ENCODE results near the gene GPR55. TPM values are rescaled to one million over a fixed set of nuclear protein-coding genes. Genes with fewer than 3 reads are reported as not detected.

The GPR55 gene
- total RNA-seq, 1 experiment from 2014 or later: not detected

DNA sequence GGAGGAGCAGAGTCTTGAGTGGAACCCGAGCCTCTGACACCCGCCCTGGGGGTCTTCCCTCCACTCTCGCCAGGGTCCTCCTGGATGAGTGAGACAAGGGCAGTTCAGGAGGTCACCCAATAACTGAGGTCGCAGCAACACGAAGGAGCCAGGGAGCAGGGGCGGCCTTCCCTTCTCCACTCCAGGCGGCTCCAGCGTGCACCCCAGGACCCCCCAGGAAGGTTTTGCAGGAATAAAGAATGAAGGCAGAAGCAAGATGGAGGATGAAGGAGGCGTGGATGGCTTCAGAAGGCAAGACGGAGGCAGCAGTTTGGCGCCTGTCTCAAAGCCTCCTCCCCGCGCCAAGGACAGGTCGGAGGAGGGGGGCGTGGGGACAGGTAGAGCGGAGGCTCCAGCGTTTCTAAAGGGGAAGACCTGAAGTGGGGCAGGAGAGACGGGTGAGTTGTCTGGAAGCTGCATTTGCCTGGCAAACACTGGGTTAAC is 60.9 kb downstream of the GPR55 start:
- peak overlapping the region; percentile 76 for H3K18ac ChIP-seq (ENCODE audit: insufficient read length, low read depth, low read length)

More for the DNA sequence above, 60.9 kb downstream of the GPR55 start:
- peaks cover 19% of the 10 kb centered on the region; the same call in 1 of the 2 replicates for H3K4me1 ChIP-seq (ENCODE audit: insufficient read depth, low read length)
- H4K91ac ChIP-seq (ENCODE audit: insufficient read length, low read depth, low read length): no peak overlapping the region
- peaks cover 10% of the 10 kb centered on the region for H3K23me2 ChIP-seq (ENCODE audit: insufficient read length, low read depth, low read length, poor library complexity, severe bottlenecking)
- H2BK20ac ChIP-seq (ENCODE audit: low read depth, low read length, poor library complexity, severe bottlenecking): no peak overlapping the region
- peak overlapping the region; percentile 60 for H3K14ac ChIP-seq (ENCODE audit: insufficient read depth, low read length)
- no peak overlapping the region for H2BK5ac ChIP-seq (ENCODE audit: insufficient read length, low read length)
- H3K27ac ChIP-seq (ENCODE audit: insufficient read length, low read depth, low read length): peak overlapping the region; percentile 22
- H2BK15ac ChIP-seq (ENCODE audit: low read depth, low read length): no peak overlapping the region
- H3K36me3 Mint-ChIP-seq (ENCODE audit: insufficient read depth in 1 of 3, low read depth in 3 of 3): peaks cover 0 to 5% (median 0%) of the 10 kb centered on the region in 3 experiments; a peak in 2 of 7 replicates
- peak overlapping the region; percentile 73 for H3K4me2 ChIP-seq (ENCODE audit: insufficient read depth, insufficient read length, low read length)
- H3K4ac ChIP-seq (ENCODE audit: low read depth, low read length): no peak overlapping the region
- no peaks in the 10 kb centered on the region for H3K79me1 ChIP-seq (ENCODE audit: insufficient read depth, low read depth, low read length, poor library complexity, severe bottlenecking)
- no peak overlapping the region for H2AFZ ChIP-seq (ENCODE audit: low read length)
- H2BK120ac ChIP-seq (ENCODE audit: low read depth, low read length, poor library complexity, severe bottlenecking): no peak overlapping the region
- no peaks in the 10 kb centered on the region for H3K27me3 ChIP-seq (ENCODE audit: insufficient read depth, low read length)
- DNase-seq: no peak
- no peak overlapping the region for H2AK5ac ChIP-seq (ENCODE audit: insufficient read length, low read length)
- no peaks in the 10 kb centered on the region for H3K9me3 ChIP-seq (ENCODE audit: control insufficient read depth, low read depth, low read length)
- no peak overlapping the region for H3K23ac ChIP-seq (ENCODE audit: insufficient read length, low read depth, low read length)
- TF ChIP-seq, protein P1, sequence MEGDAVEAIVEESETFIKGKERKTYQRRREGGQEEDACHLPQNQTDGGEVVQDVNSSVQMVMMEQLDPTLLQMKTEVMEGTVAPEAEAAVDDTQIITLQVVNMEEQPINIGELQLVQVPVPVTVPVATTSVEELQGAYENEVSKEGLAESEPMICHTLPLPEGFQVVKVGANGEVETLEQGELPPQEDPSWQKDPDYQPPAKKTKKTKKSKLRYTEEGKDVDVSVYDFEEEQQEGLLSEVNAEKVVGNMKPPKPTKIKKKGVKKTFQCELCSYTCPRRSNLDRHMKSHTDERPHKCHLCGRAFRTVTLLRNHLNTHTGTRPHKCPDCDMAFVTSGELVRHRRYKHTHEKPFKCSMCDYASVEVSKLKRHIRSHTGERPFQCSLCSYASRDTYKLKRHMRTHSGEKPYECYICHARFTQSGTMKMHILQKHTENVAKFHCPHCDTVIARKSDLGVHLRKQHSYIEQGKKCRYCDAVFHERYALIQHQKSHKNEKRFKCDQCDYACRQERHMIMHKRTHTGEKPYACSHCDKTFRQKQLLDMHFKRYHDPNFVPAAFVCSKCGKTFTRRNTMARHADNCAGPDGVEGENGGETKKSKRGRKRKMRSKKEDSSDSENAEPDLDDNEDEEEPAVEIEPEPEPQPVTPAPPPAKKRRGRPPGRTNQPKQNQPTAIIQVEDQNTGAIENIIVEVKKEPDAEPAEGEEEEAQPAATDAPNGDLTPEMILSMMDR (conservative IDR thresholded peaks at IDR 0.05): no peak
- H3K4me3 Mint-ChIP-seq: peak overlapping the region; percentile 88 to 93
- H3K4me1 Mint-ChIP-seq: peaks cover 58 to 59% of the 10 kb centered on the region in 2 experiments
- no peak overlapping the region for H3K56ac ChIP-seq (ENCODE audit: insufficient read length, low read depth, low read length)
- peak overlapping the region; percentile 29 for H3K9ac ChIP-seq (ENCODE audit: extremely low read depth, insufficient read length, low read length)
- no peak overlapping the region for H3T11ph ChIP-seq (ENCODE audit: low read length)
- no peak overlapping the region for H2BK12ac ChIP-seq (ENCODE audit: insufficient read length, low read depth, low read length)
- no CpG with 5 or more reads among the region's 18 CpGs for WGBS (ENCODE audit: extremely low coverage, insufficient read length, low lambda C conversion rate)
- H3K27me3 Mint-ChIP-seq (ENCODE audit: low read depth): peaks cover 5% of the 10 kb centered on the region; the same call in 1 of the 2 replicates
- H4K8ac ChIP-seq (replicated peaks; ENCODE audit: insufficient read length, low read depth, low read length): no peak overlapping the region
- H4K5ac ChIP-seq (ENCODE audit: insufficient read length, low read depth, low read length): no peak overlapping the region
- no peaks in the 10 kb centered on the region for H4K20me1 ChIP-seq (ENCODE audit: control insufficient read depth, insufficient read depth, insufficient read length)
- peaks cover 0 to 2% of the 10 kb centered on the region in 2 experiments; a peak in 2 of 5 replicates for H3K9me3 Mint-ChIP-seq
- peaks cover 17% of the 10 kb centered on the region; the same call in 1 of the 2 replicates for H3K79me2 ChIP-seq (ENCODE audit: insufficient read depth, low read length)
- H3K27ac Mint-ChIP-seq: peak overlapping the region; percentile 93 to 99 (median 95)
